ENCODE measurements around the gene TRAM2.

TRAM2 gene

DNA sequence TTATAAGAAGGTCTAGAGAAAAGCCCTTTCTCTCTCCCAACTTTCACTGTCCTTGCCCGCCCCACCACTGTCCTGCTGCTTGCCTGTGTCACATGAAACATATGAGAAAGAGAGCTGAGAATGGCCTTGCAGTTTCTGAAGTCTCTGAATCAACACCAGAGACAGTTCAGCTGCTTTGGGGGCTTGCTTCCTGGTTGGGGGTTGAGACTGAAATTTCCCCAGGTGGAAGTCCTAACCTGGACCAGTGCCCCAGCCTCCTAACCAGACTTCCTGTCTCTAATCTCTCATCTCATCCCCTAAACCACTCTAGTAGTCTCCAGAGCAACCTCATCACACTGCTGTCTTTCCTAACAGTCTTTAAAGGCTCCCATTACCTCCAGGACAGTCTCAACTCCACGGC lies 10.7 kb downstream of the TRAM2 start:
- no peak for DNase-seq

DNA sequence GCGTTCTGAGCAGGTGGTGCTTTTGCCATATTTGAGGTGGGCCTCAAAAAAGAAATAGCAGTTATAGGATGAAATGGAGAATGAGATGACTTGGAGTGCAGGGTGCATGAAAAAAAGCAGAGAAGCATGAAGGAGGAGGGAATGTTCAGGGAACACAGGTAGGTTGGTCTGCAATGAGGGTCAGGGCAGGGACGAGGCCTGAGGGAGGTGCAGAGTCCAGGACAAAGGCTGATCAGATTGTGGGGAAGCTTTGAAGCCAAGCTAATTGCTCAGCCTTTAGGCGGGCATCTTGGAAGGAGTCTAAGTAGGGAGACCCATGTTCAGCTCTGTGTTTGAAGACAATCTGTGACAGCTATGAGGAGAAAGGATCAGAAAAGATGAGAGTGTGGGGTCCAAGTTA lies 12.0 kb downstream of the TRAM2 start:
- DNase-seq: no peak

DNA sequence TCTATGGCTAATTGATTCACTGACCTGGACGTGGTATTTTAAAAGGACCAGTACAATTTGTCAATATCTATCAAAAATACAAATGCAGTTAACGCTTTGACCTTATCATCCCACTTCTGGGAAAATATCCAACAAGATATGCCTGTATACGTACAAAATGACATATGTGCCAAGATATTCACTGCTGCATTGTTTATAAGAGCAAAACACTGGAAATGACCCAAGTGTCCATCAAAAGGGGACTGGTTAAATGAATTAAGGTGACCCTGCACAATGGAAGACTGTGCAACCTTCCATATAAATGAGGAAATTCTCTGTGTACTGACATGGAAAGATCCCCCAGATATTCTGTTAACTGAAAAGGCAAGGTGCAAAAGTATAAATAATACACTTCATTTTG lies 13.9 kb downstream of the TRAM2 start:
- DNase-seq: no peak

GRCh38 chr6:52560462-52560861 lies 16.4 kb downstream of the TRAM2 start:
- DNase-seq: no peak

DNA sequence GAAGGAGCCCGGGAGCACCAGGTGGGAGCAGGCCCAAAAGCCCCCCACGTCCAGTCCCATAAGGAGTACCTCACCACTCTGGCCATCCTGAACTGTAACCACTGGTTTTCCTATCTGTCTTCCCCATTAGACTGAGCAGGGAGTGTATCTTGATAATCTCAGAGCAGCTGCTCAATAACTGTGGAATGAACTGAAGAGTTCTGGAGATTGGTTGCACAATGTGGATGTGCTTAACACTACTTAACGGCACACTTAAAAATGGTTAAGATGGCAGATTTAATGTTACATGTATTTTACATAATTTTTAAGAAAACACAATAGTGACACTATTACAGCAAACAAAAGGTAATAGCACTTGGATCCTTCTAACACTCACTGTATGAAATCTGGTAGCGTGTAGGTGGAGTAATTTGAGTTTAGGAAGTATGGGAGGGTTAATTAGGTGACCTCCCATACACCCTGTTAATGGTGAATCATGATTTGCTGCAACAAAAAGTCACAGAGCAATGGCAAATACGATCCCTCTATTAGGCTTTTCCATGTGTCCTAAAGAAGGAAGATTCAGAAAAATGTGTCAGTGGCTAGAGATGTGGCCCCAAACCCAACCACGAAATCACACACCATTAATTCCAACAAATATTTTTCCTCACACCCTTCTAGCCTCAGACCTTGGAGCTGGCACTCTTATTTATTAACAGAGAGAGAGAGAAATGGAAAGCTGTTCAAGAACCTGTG lies 18.4 kb downstream of the TRAM2 start:
- no peak for DNase-seq

- DNase-seq: no peak
Measured at GRCh38 chr6:52557389-52558265, 19.2 kb downstream of the TRAM2 start.

GRCh38 chr6:52555518-52556233 lies 21.2 kb downstream of the TRAM2 start:
- no peak for DNase-seq

DNA sequence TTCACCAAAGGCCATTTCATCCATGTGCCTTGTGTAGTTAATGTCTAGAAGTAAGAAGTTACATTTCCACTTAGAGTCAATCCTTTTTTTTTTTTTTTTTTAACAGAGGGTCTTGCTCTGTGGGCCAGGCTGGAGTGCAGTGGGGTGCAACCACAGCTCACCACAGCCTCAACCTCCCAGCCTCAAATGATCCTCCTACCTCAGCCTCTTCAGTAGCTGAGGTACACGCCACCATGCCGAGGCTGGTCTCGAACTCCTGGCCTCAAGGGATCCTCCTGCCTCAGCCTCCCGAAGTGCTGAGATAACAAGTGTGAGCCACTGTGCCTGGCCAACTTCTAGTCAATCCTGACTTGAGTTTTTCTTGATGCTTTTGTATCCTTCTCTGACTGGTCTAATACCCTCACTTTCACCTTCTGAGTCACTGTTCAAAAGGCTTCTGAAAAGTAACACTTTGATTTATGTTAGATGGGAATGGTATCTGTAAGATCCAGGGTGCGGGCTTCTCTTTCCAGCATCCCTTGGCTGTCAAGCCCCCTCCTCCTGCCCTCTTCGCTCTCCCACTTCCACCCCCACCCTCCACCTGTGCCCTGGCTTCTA lies 22.1 kb downstream of the TRAM2 start:
- DNase-seq: no peak

DNA sequence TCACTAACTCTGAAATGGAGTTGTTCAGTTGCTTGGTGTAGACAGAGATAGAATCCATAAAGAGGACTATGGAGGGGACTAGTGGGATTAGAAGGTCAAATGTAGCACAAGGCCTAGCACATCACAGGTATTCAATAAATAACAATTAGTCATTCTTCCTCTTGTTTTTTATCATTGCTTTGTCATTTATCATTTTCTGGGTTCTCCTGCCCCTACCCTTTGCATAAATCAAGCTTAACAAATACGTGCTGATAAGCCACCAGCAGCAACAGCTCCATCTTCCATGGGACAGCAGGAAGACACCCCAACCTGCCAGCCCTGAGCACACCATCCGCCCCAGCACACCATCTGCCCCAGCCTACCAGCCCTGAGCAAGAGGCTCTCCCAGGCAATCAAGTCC lies 23.1 kb downstream of the TRAM2 start:
- DNase-seq: no peak

GRCh38 chr6:52553158-52553557 lies 23.7 kb downstream of the TRAM2 start:
- DNase-seq: no peak

DNA sequence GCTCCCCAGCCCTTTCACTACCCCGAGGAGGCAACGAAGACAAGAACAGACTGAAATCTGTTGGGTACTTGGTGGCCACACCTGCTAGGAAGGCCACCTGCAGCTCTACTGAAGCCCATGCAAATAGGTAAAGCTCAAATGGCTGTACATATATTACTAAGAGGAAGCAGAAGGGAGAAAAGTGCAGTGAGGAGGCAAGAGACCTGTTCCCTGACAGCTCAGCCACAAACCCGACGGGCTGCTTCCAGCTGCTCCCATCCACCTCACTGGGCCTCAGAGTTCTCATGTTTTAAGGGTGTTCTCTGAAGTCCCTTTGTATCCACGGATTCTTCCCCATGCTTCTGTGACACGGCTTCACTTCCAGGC lies 24.6 kb downstream of the TRAM2 start:
- no peak for DNase-seq

DNA sequence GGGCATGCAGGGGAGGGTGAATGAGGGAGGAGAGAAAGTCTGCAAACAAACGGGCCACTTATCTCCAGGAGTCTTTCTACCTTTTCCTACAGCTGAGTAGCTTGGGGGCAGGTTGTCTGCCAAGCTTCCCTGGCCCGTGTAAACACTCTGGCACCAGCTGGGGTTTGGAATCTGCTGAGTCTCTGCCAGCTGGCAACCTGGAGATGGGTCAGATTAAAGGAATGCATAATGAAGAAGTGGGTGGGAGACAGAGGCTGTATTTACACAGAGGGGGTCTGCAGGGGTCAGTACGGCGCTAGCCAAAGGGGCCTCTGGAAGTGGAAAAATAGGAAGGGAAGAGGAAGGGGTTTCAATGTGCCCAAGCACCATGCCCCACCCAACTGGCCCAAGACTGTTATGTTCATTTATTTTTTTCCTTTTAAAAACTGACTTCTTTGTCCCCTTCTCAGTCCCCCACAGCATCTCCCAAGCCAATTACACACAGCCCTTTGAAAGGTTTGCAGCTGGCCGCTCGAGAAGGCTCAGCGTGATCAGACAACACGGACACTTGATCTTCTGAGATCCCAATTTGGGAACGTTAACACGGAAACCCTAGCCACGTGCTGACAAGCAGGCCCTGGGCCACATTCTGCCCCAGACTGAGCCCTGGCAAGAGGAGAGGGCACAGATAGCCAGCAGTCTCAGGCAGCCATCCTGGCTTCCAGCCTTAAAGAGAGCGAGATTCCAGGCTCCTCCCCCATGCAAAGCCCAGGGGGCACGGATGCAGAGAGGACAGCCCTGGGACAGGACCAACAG lies 25.2 kb downstream of the TRAM2 start:
- no peak for DNase-seq

DNA sequence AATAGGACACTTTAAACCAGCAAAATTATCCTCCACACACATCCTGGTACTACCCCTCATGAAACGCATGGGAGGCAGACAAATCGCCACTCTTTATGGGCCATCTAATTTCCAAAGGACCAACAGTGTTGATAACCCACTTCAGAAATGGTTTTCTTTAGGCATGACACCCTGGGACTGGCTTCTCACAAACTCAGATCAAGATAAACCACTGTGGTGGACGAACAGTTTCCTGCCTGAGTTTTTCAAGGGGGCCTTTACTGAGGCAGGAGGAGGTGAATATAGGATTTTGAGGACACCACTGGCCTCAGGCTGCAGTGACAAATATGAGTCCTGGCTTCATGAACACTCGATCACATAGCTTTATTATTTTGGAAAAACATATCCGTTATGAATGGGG lies 26.0 kb downstream of the TRAM2 start:
- DNase-seq: no peak

GRCh38 chr6:52550014-52550575 lies 26.8 kb downstream of the TRAM2 start:
- no peak for DNase-seq

DNA sequence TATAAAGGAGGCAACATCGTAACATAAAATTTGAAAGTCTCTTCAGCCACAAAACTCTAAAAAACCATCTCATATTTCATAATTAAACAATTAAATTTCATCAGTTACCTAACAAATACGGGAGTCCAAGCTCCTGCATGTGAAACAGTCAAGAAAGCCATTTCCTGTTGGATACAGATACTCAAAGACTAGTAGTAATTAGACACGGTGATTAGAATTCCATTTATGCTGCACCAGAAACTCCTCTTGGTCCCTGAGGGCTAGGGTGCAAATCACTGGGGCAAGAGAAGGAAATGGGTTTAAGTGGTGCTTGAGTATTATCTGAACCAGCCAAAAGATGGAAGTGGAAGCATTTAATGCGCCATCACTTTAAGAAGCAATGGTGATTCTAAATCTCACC lies 27.4 kb downstream of the TRAM2 start:
- DNase-seq: no peak

DNA sequence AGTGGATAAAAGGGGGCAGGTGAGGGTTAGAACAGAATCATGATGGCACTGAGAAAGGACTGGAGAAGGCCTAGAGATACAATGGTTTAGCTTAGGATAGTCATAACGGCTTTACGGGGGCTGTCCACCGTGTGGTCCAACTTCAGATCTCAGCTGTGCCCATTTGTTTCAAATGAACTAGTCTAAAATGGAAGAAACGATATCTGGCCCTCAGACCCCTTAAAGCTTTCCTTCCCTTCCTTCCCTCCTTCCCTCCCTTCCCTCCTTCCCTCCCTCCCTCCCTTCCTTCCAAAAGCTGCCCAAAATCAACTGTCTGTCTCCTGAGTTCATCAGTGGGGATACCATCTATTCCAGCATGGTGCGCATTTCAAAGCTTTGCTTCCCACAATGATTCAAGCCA lies 27.9 kb downstream of the TRAM2 start:
- no peak for DNase-seq

DNA sequence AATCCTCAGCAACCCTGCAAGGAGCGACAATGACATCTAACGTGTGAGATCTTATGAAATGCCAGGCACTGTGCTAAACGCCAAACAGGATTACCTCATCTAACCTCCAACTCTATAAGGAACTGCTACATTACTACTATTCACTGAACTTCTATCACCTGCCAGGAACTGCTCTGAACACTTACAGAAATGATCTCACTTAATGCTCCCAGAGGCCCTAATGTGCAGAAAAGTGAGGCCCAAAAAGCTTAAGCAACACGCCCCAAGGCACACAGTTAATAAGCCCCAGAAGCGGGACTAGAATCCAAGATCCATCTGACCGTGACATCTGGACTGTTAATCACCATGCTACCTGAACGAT lies 28.5 kb downstream of the TRAM2 start:
- DNase-seq: no peak

- no peak for DNase-seq
Measured at GRCh38 chr6:52547647-52548352, 29.1 kb downstream of the TRAM2 start.

GRCh38 chr6:52546678-52547077 lies 30.2 kb downstream of the TRAM2 start:
- DNase-seq: no peak

GRCh38 chr6:52546192-52546591 lies 30.7 kb downstream of the TRAM2 start:
- DNase-seq: no peak

DNA sequence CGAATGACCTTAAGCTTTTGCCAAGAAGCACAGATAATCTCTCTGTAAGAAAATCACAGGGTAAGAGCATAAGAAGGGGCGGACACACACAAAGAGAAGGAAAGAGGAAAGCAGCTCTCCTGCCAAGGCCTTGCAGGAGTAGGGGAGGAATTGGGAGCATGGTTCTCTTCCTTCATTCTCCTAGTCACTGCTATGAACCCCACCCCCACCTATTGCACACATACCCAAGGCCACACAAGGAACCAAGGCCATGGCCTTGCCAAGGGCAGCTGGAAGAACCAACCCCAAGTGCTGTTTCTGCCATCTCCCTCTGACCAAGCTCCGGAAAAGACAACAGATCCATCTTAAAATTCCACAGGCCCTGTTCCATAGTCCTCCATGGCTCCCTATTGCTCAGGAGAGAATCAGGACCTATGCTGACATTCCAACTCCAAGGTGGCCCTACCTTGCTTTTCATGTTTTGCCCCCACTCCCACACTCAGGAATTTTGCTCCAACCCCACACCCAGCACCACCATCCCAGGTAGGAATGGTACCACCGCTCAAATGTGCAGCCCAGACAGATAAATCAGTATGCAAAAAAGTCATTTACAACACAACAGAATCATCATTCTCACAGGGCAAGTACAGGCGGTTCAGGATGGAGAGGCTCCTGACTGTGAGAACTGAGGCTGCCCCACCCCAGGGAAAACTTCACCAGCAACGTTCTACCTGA lies 31.3 kb downstream of the TRAM2 start:
- no peak for DNase-seq
